CD4-positive, alpha-beta memory T cell (primary cell): Measurements from ENCODE around the gene EIF3B. TPM values are rescaled to one million over a fixed set of nuclear protein-coding genes. Genes with fewer than 3 reads are reported as not detected.
"Not testable (repeated sequence)": the region's sequence is repeated elsewhere in the genome, so short reads cannot be mapped to it uniquely, and the experiment has no call there.

ENCODE experiments used
- CTCF ChIA-PET: fragments of 350-600 bp; sonication (Branson Sonifier 250); formaldehyde crosslinking; loops from one replicate; lab custom pipeline; 2021; ENCODE audit warnings: inconsistent platforms; ENCODE audit not compliant: partially characterized antibody; lab: Charles Lee
- POLR2A ChIA-PET: fragments of 350-600 bp; sonication (Branson Sonifier 250); formaldehyde crosslinking; loops from one replicate; lab custom pipeline; 2021; ENCODE audit not compliant: partially characterized antibody; lab: Charles Lee
- DNase-seq, 5 donors: peaks; one replicate each; pipeline versions ENCODE4 v3.0.0 to v3.0.0-alpha.2; 2020 to 2022; ENCODE audit warnings: mixed read lengths in 1 of 5
- H3K27ac ChIP-seq: one replicate; pipeline ENCODE4 v1.7.0; 2013; ENCODE audit warnings: low read depth, low read length
- H3K27me3 ChIP-seq: 2 replicates; pipeline ENCODE4 v1.7.0; 2013; ENCODE audit warnings: mild to moderate bottlenecking, low read length, moderate library complexity; ENCODE audit not compliant: insufficient read depth
- H3K36me3 ChIP-seq: 2 replicates; pipeline ENCODE4 v1.7.0; 2013; ENCODE audit warnings: mild to moderate bottlenecking, low read length, moderate library complexity; ENCODE audit not compliant: insufficient read depth
- H3K4me1 ChIP-seq: 2 replicates; pipeline ENCODE4 v1.7.0; 2013; ENCODE audit warnings: mild to moderate bottlenecking, low read length, moderate library complexity; ENCODE audit not compliant: insufficient read depth
- H3K4me3 ChIP-seq, 2 donors: one replicate each; pipeline ENCODE4 v1.7.0; 2013; ENCODE audit warnings: low read length in 2 of 2, mild to moderate bottlenecking in 1 of 2
- H3K9me3 ChIP-seq, 2 donors: one replicate each; pipeline ENCODE4 v1.7.0; 2013; ENCODE audit warnings: low read length in 2 of 2, control low read depth in 1 of 2; ENCODE audit not compliant: control insufficient read depth in 1 of 2
- H3K27ac Mint-ChIP-seq, 7 donors: one replicate each; pipeline ENCODE4 v1.8.0; 2020 to 2021; ENCODE audit warnings: mixed read lengths in 7 of 7, mild to moderate bottlenecking in 6 of 7, inconsistent platforms in 3 of 7, moderate library complexity in 3 of 7
- H3K27me3 Mint-ChIP-seq, 2 donors: one replicate each; pipeline ENCODE4 v1.8.0; 2020 to 2021; ENCODE audit warnings: mixed read lengths in 2 of 2
- H3K36me3 Mint-ChIP-seq, 2 donors: one replicate each; pipeline ENCODE4 v1.8.0; 2020 to 2021; ENCODE audit warnings: mixed read lengths in 2 of 2, inconsistent platforms in 1 of 2, mild to moderate bottlenecking in 1 of 2
- H3K4me1 Mint-ChIP-seq, 4 donors: one replicate each; pipeline ENCODE4 v1.8.0; 2020 to 2021; ENCODE audit warnings: mixed read lengths in 4 of 4, mild to moderate bottlenecking in 1 of 4
- H3K4me3 Mint-ChIP-seq, 8 donors: one replicate each; pipeline ENCODE4 v1.8.0; 2020 to 2021; ENCODE audit warnings: mixed read lengths in 8 of 8, mild to moderate bottlenecking in 7 of 8, moderate library complexity in 6 of 8, inconsistent platforms in 3 of 8
- H3K9me3 Mint-ChIP-seq, 8 donors: one replicate each; pipeline ENCODE4 v1.8.0; 2020 to 2021; ENCODE audit warnings: mixed read lengths in 8 of 8, mild to moderate bottlenecking in 5 of 8, inconsistent platforms in 3 of 8, moderate library complexity in 1 of 8
- intact Hi-C: fragments of 100-400 bp; cut with micrococcal nuclease; formaldehyde crosslinking; loops from one replicate; pipeline ENCODE4 v1.15.1; 2023
- polyA plus RNA-seq, 2 donors: library from polyadenylated mRNA; unstranded; fragments of 300-500 nt; fragmentation: Illumina TruSeq; gene quantifications; one replicate each; pipeline ENCODE4 v1.2.3, GENCODE V29; 2021
- total RNA-seq, 2 experiments: library from RNA; stranded (reverse); gene quantifications; one replicate each; pipeline ENCODE4 v1.2.3, GENCODE V29; 2021

EIF3B gene
- total RNA-seq, result 100 to 1,000 TPM; 126 to 138 TPM
- 100 to 1,000 TPM in 1 of 2 donors, 10 to 100 TPM in 1; 78.7 to 135 TPM for polyA plus RNA-seq

DNA sequence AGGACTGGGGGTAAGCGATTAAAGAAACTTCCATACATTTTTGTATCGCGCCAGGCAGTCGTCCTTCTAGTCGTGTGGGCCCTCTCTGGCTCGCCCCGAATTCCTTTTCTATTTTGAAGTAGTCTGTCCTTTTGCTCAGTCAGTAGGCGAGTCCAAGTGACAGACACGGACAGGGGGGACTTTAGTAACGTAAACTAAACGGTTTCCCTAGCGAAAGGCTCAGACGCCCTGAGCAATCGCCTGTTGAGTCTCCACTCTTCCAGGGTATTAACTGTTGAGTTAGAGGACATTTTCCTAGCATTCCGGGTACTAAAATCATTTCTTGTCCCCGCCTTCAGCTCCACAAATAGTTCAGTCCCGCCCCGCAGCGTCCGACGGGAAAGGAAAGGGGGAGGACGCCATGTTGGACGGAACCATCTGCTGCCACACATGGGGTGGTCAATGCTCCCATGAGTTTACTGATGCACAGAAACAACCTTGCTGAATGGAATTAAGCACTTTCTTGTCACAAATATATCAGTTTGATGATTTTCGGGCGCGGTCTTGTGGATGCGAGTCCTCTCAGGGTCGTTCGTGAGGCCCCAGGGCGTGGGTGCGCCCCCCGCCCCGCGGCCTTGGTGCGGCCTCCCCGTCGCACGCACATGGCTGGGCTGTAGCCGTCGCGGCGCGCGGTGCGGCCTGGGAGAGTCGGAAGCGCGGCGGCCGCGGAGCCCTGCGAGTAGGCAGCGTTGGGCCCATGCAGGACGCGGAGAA is at the start of gene EIF3B:
Gene EIF3B (plus strand): TSS at position 642 of the 753 bp plus-strand sequence. CDS start 95 bp downstream, at position 737.
- intact Hi-C loops, result loop anchor here (1.0 kb wide), 4 partner anchors 40 to 850 kb away; partner anchors contain the start of genes CHST12, INTS1, MAD1L1 and SNX8
- no peaks in the 10 kb centered on the region for H3K9me3 ChIP-seq
- H3K27me3 ChIP-seq, result no peaks in the 10 kb centered on the region
- ChIA-PET POLR2A (interaction anchor here (0.6 to 3.4 kb wide), 20 partner anchors 9 to 1523 kb away, joined by 3 to 52 read pairs (median 4); partner anchors contain the start of genes CHST12, MAD1L1, MICALL2 and PSMG3), CTCF (interaction anchor here (1.7 kb wide), 1 partner anchor 77 kb away, joined by 4 read pairs; no protein-coding TSS in a partner anchor)
- Mint-ChIP-seq H3K36me3 (peaks cover 5 to 19% of the 10 kb centered on the region in 2 donors), H3K4me1 (peaks cover 16 to 48% (median 35%) of the 10 kb centered on the region in 4 donors), H3K4me3 (peak within 1 kb of the TSS; percentile 89 to 98 (median 95)), H3K27ac (peak within 1 kb of the TSS; percentile 99 to 100 (median 100)), H3K27me3 (no peaks in the 10 kb centered on the region), H3K9me3 (no peaks in the 10 kb centered on the region)
- peak within 1 kb of the TSS; percentile 68 to 90 for H3K4me3 ChIP-seq
- no peaks in the 10 kb centered on the region for H3K36me3 ChIP-seq
- H3K27ac ChIP-seq, result peak within 1 kb of the TSS; percentile 95
- DNase-seq, result peak; percentile 91 to 96 (median 95)
- peaks cover 46% of the 10 kb centered on the region for H3K4me1 ChIP-seq

DNA sequence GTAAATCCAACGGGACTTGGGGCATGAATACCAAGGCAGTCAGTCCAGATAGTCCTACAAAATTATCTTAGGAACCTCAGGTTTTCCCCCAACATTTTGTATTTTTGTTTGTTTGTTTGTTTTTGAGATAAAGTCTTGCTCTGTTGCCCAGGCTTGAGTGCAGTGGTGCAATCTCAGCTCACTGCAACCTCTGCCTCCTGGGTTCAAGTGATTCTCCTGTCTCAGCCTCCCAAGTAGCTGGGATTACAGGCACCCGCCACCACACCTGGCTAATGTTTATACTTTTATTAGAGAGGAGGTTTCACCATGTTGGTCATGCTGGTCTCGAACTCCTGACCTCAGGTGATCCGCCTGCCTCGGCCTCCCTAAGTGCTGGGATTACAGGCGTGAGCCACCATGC is 49.4 kb upstream of the EIF3B start:
- H3K9me3 Mint-ChIP-seq, H3K27ac Mint-ChIP-seq, H3K27ac ChIP-seq, H3K36me3 Mint-ChIP-seq, H3K4me1 ChIP-seq, H3K27me3 Mint-ChIP-seq, H3K4me3 Mint-ChIP-seq, H3K4me3 ChIP-seq, POLR2A ChIA-PET, H3K9me3 ChIP-seq, intact Hi-C loops, H3K4me1 Mint-ChIP-seq, DNase-seq, CTCF ChIA-PET, H3K36me3 ChIP-seq, H3K27me3 ChIP-seq: not testable (repeated sequence)

DNA sequence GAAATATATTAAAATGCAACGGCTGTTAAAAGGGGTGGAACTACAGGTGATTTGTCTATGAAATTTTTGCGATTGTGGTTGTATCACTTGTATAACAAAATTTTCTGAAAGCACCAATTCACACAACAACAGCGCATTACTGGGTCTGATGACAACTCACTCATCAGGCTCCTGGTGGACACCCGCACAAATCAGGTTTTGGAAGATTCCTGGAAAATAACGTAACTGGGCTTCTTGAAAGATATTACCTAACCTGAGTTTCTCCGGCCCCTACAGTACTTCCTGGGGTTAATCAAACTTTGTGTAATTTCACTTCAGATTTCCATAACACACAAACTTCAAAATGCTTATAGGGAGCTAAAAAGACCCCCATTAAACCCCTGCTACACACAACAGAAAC is 47.9 kb upstream of the EIF3B start:
- Histone ChIP-seq H3K4me1 (no peaks in the 10 kb centered on the region), H3K4me3 (no peak overlapping the region), H3K27me3 (no peaks in the 10 kb centered on the region), H3K27ac (no peak overlapping the region), H3K9me3 (no peaks in the 10 kb centered on the region), H3K36me3 (no peaks in the 10 kb centered on the region)
- H3K27ac Mint-ChIP-seq, result no peak overlapping the region
- ChIA-PET CTCF (no interaction called here), POLR2A (no interaction called here)
- H3K9me3 Mint-ChIP-seq, result no peaks in the 10 kb centered on the region
- H3K27me3 Mint-ChIP-seq, result no peaks in the 10 kb centered on the region
- no peak overlapping the region for H3K4me3 Mint-ChIP-seq
- peaks cover 0 to 2% (median 0%) of the 10 kb centered on the region in 4 donors for H3K4me1 Mint-ChIP-seq
- DNase-seq, result no peak
- no peaks in the 10 kb centered on the region for H3K36me3 Mint-ChIP-seq
- intact Hi-C loops, result no loop called here

DNA sequence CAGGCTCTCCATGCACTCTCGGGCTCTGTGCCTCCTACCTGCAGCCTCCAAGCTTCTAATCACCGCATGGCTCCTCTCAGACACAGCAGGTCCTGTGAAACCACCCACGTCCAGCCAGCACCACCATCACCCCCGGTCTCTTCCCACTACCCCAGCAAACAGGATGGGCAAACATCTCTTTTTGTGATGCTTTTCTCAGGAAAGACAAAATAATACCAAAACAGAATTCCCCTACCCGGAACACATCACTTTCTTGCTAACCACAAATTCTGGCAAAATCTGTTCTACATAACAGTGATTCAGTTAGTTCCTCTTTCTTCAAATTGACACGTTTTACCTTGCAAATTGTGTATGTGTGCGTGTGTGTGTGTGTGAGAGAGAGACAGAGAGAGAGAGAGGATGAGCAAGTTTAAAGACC is 46.9 kb upstream of the EIF3B start:
- Mint-ChIP-seq H3K4me1 (peaks cover 3 to 9% (median 5%) of the 10 kb centered on the region in 4 donors), H3K9me3 (no peaks in the 10 kb centered on the region), H3K4me3 (no peak overlapping the region), H3K27me3 (no peaks in the 10 kb centered on the region), H3K36me3 (no peaks in the 10 kb centered on the region), H3K27ac (no peak overlapping the region)
- no peak overlapping the region for H3K27ac ChIP-seq
- H3K27me3 ChIP-seq, result no peaks in the 10 kb centered on the region
- intact Hi-C loops, result no loop called here
- CTCF ChIA-PET, result no interaction called here
- H3K36me3 ChIP-seq, result no peaks in the 10 kb centered on the region
- H3K4me1 ChIP-seq, result no peaks in the 10 kb centered on the region
- POLR2A ChIA-PET, result no interaction called here
- H3K4me3 ChIP-seq, result no peak overlapping the region
- DNase-seq, result no peak
- H3K9me3 ChIP-seq, result no peaks in the 10 kb centered on the region

DNA sequence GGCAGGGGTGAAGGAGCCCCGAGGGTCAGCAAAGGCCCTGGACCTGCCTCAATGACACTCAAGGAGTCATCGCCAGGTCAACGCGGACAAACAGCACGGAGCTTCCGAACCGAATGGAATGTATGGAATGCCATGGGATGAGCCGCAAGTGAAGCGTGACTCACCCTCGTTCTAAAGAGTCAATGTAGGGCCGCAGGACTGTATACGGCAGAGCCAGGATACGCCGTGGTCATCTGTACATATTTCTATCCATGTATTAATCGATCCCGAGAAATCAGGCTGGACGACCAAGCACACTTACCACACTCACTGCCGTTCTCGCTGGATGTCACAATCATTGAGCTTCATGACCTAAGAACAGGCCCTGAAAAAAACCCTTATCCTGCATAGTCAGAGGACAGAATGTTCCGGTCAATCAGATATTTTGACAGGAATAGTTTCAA is 44.7 kb upstream of the EIF3B start:
- POLR2A ChIA-PET, result no interaction called here
- H3K27ac ChIP-seq, result no peak overlapping the region
- no peaks in the 10 kb centered on the region for H3K9me3 ChIP-seq
- Mint-ChIP-seq H3K27ac (no peak overlapping the region), H3K9me3 (no peaks in the 10 kb centered on the region), H3K27me3 (no peaks in the 10 kb centered on the region), H3K4me3 (no peak overlapping the region), H3K4me1 (peaks cover 7 to 14% (median 10%) of the 10 kb centered on the region in 4 donors), H3K36me3 (no peaks in the 10 kb centered on the region)
- CTCF ChIA-PET, result no interaction called here
- DNase-seq, result no peak
- H3K4me1 ChIP-seq, result peaks cover 8% of the 10 kb centered on the region
- H3K36me3 ChIP-seq, result no peaks in the 10 kb centered on the region
- intact Hi-C loops, result loop anchor here (5.0 kb wide), 1 partner anchor 322 kb away; the partner anchor contains the start of gene TTYH3
- no peaks in the 10 kb centered on the region for H3K27me3 ChIP-seq
- no peak overlapping the region for H3K4me3 ChIP-seq

DNA sequence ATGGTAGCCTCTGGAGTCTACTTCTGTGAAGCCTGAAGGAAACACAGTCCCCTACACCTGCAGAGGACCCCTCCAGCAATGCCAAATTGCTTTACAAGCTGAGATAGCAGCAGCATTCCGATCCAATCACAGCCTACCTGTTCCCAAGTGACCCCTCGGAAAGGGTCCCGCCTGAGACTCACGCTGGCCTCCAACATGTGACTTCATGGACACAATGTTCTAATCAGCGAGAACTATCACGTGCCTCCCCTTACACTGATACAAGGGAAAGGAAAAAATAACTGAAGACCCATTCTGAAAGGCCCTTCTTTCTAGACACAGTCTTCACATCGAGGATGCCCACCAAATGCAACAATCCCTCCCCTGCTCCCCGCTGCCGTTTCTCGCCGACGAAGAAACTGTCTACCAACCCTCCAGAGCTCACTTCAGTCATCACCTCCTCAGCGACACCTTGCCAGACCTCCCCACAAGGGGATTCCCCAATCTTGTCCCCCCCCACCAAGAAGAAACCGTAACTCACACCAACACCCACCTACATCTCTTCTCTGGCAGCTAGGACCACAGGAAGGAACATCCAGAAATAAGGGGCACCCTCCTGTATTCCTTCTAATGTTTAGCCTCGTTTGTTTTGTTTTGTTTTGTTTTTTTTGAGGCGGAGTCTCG is 42.2 kb upstream of the EIF3B start:
- H3K27me3 Mint-ChIP-seq, result no peaks in the 10 kb centered on the region
- no peaks in the 10 kb centered on the region for H3K9me3 ChIP-seq
- intact Hi-C loops, result loop anchor here (5.0 kb wide), 1 partner anchor 320 kb away; the partner anchor contains the start of gene TTYH3
- H3K4me1 ChIP-seq, result peaks cover 8% of the 10 kb centered on the region
- POLR2A ChIA-PET, result no interaction called here
- CTCF ChIA-PET, result no interaction called here
- peak overlapping the region in 5 of 7 donors; percentile 5 to 72 (median 44) for H3K27ac Mint-ChIP-seq
- no peaks in the 10 kb centered on the region for H3K36me3 ChIP-seq
- no peak overlapping the region for H3K4me3 ChIP-seq
- H3K9me3 Mint-ChIP-seq, result no peaks in the 10 kb centered on the region
- DNase-seq, result no peak
- H3K27me3 ChIP-seq, result no peaks in the 10 kb centered on the region
- no peaks in the 10 kb centered on the region for H3K36me3 Mint-ChIP-seq
- H3K4me3 Mint-ChIP-seq, result peak overlapping the region; percentile 5 to 84 (median 65)
- H3K27ac ChIP-seq, result no peak overlapping the region
- peaks cover 7 to 14% (median 10%) of the 10 kb centered on the region in 4 donors for H3K4me1 Mint-ChIP-seq
